DOHH2 (cell line): ENCODE measurements around the gene LRP1-AS.

ENCODE experiments used
- H3F3A ChIP-seq: fragments of 200-600 bp; sonication (generic), shearing (Covaris generic); 2 replicates; pipeline ENCODE4 v1.6.0; 2016; ENCODE audit warnings: antibody characterized with exemption, mild to moderate bottlenecking; ENCODE audit not compliant: control insufficient read depth, insufficient read depth
- H3K27ac ChIP-seq: fragments of 200-600 bp; sonication (generic); 2 replicates; pipeline ENCODE4 v1.5.1; 2014; ENCODE audit warnings: low read depth, mild to moderate bottlenecking, low read length, moderate library complexity
- H3K27me3 ChIP-seq: fragments of 200-600 bp; sonication (generic); 2 replicates; pipeline ENCODE4 v1.6.1; 2014; ENCODE audit warnings: mild to moderate bottlenecking, low read length, mixed read lengths; ENCODE audit not compliant: control insufficient read depth
- H3K36me3 ChIP-seq: fragments of 200-600 bp; sonication (generic); 2 replicates; pipeline ENCODE4 v1.6.1; 2014; ENCODE audit warnings: mild to moderate bottlenecking, low read length, moderate library complexity, mixed read lengths; ENCODE audit not compliant: control insufficient read depth
- H3K4me1 ChIP-seq: fragments of 200-600 bp; sonication (generic); 2 replicates; pipeline ENCODE4 v1.6.1; 2014; ENCODE audit warnings: mild to moderate bottlenecking, low read length, mixed read lengths; ENCODE audit not compliant: control insufficient read depth
- H3K4me2 ChIP-seq: fragments of 200-600 bp; sonication (generic); 2 replicates; pipeline ENCODE4 v1.6.0; 2014; ENCODE audit warnings: mild to moderate bottlenecking, low read length, moderate library complexity
- H3K4me3 ChIP-seq: fragments of 200-600 bp; sonication (generic); 2 replicates; pipeline ENCODE4 v1.5.1; 2014; ENCODE audit warnings: mild to moderate bottlenecking, low read length, mixed read lengths
- H3K79me2 ChIP-seq: fragments of 200-600 bp; sonication (generic); 2 replicates; pipeline ENCODE4 v1.6.1; 2014; ENCODE audit warnings: mild to moderate bottlenecking, low read length, mixed read lengths; ENCODE audit not compliant: control insufficient read depth
- H3K9me2 ChIP-seq: fragments of 200-600 bp; sonication (generic); replicated peaks from 2 replicates; pipeline ENCODE4 v1.6.1; 2014; ENCODE audit warnings: mild to moderate bottlenecking, low read length, mixed read lengths; ENCODE audit not compliant: control insufficient read depth
- H3K9me3 ChIP-seq: fragments of 200-600 bp; sonication (generic); 2 replicates; pipeline ENCODE4 v1.6.1; 2014; ENCODE audit warnings: antibody characterized with exemption, low read length, mixed read lengths; ENCODE audit not compliant: control insufficient read depth, insufficient read depth
- H4K20me1 ChIP-seq: fragments of 200-600 bp; sonication (generic); 2 replicates; pipeline ENCODE4 v1.6.0; 2014; ENCODE audit warnings: low read depth, mild to moderate bottlenecking, antibody characterized with exemption, low read length, moderate library complexity; ENCODE audit not compliant: control insufficient read depth, insufficient read depth
- CTCF ChIP-seq: fragments of 200-600 bp; sonication (generic); IDR thresholded peaks from one replicate; pipeline ENCODE4 v1.5.1; 2014; ENCODE audit warnings: antibody characterized with exemption, mild to moderate bottlenecking, low read depth, low read length; ENCODE audit not compliant: poor library complexity, severe bottlenecking
- EZH2phosphoT487 ChIP-seq: fragments of 200-600 bp; sonication (generic); IDR thresholded peaks from 2 replicates; pipeline ENCODE4 v1.6.1; 2017; ENCODE audit warnings: borderline replicate concordance, mild to moderate bottlenecking, antibody characterized with exemption, low read length, moderate library complexity, mixed read lengths

LRP1-AS gene

GRCh38 chr12:57129321-57129842, 18.0 kb downstream of the LRP1-AS start:
- H3K4me3 ChIP-seq, result no peak overlapping the region
- H3K9me3 ChIP-seq, result no peaks in the 10 kb centered on the region
- H3K4me2 ChIP-seq, result no peak overlapping the region
- no peak overlapping the region for H3K27ac ChIP-seq
- no peak for TF ChIP-seq EZH2phosphoT487
- TF ChIP-seq CTCF, result no peak
- H3F3A ChIP-seq, result peaks cover 3% of the 10 kb centered on the region; the same call in 1 of the 2 replicates
- peaks cover 72% of the 10 kb centered on the region for H3K27me3 ChIP-seq
- H3K4me1 ChIP-seq, result peaks cover 20% of the 10 kb centered on the region
- no peaks in the 10 kb centered on the region for H3K36me3 ChIP-seq
- no peaks in the 10 kb centered on the region for H4K20me1 ChIP-seq
- H3K79me2 ChIP-seq, result no peaks in the 10 kb centered on the region
- H3K9me2 ChIP-seq, result no peaks in the 10 kb centered on the region

GRCh38 chr12:57128519-57129247, 18.7 kb downstream of the LRP1-AS start:
- Histone ChIP-seq H3K27me3 (peaks cover 71% of the 10 kb centered on the region), H3K4me1 (peaks cover 24% of the 10 kb centered on the region), H3K27ac (no peak overlapping the region), H3K36me3 (no peaks in the 10 kb centered on the region), H3K9me3 (peaks cover 4% of the 10 kb centered on the region; the same call in 1 of the 2 replicates), H3K9me2 (no peaks in the 10 kb centered on the region), H3K4me2 (peak overlapping the region; percentile 90), H4K20me1 (no peaks in the 10 kb centered on the region), H3F3A (peaks cover 3% of the 10 kb centered on the region; the same call in 1 of the 2 replicates), H3K79me2 (no peaks in the 10 kb centered on the region), H3K4me3 (peak overlapping the region; percentile 80)
- no peak for TF ChIP-seq EZH2phosphoT487
- no peak for TF ChIP-seq CTCF

- no peaks in the 10 kb centered on the region for H3K36me3 ChIP-seq
- H3K79me2 ChIP-seq, result no peaks in the 10 kb centered on the region
- H3K9me3 ChIP-seq, result peaks cover 7% of the 10 kb centered on the region; the same call in 1 of the 2 replicates
- peaks cover 3% of the 10 kb centered on the region; the same call in 1 of the 2 replicates for H3F3A ChIP-seq
- peak within 1 kb of the TSS; percentile 80 for H3K4me3 ChIP-seq
- no peaks in the 10 kb centered on the region for H3K9me2 ChIP-seq
- H4K20me1 ChIP-seq, result no peaks in the 10 kb centered on the region
- no peak for TF ChIP-seq EZH2phosphoT487
- TF ChIP-seq CTCF, result no peak
- H3K27ac ChIP-seq, result no peak within 1 kb of the TSS
- H3K27me3 ChIP-seq, result peaks cover 66% of the 10 kb centered on the region
- peak within 1 kb of the TSS; percentile 90 for H3K4me2 ChIP-seq
- peaks cover 24% of the 10 kb centered on the region for H3K4me1 ChIP-seq
Observed at GRCh38 chr12:57127726-57128518, 19.5 kb downstream of the LRP1-AS start, which contains the start of gene LRP1. LRP1 (plus strand) TSS chr12:57128483; CDS start chr12:57128965, 482 bp downstream.
